ENCODE data around the gene EDC3. TPM values are rescaled to one million over a fixed set of nuclear protein-coding genes. Genes with fewer than 3 reads are reported as not detected.
"Not testable (repeated sequence)": the region's sequence is repeated elsewhere in the genome, so short reads cannot be mapped to it uniquely, and the experiment has no call there.

The EDC3 gene
- total RNA-seq, 1 donor from 2014 or later = 50.2 TPM

- Mint-ChIP-seq H3K27me3 (no peaks in the 10 kb centered on the region), H3K36me3 (ENCODE audit: low read depth) (peaks cover 65% of the 10 kb centered on the region), H3K4me3 (no peak overlapping the region), H3K27ac (no peak overlapping the region), H3K4me1 (peaks cover 3% of the 10 kb centered on the region), H3K9me3 (no peaks in the 10 kb centered on the region)
- intact Hi-C loops (cut with micrococcal nuclease) = no loop called here
- DNase-seq = no peak
Measured at GRCh38 chr15:74631408-74631807, 64.4 kb downstream of the EDC3 start.

- intact Hi-C loops (cut with micrococcal nuclease) = no loop called here
- H3K27me3 Mint-ChIP-seq = no peaks in the 10 kb centered on the region
- no peaks in the 10 kb centered on the region for H3K9me3 Mint-ChIP-seq
- DNase-seq = no peak
- H3K4me1 Mint-ChIP-seq = peaks cover 3% of the 10 kb centered on the region
- H3K36me3 Mint-ChIP-seq (ENCODE audit: low read depth) = peaks cover 65% of the 10 kb centered on the region
- H3K27ac Mint-ChIP-seq = no peak overlapping the region
- H3K4me3 Mint-ChIP-seq = no peak overlapping the region
Measured at GRCh38 chr15:74631087-74631385, 64.8 kb downstream of the EDC3 start.

- Mint-ChIP-seq H3K4me1 (peaks cover 7% of the 10 kb centered on the region), H3K27ac (no peak overlapping the region), H3K9me3 (no peaks in the 10 kb centered on the region), H3K4me3 (no peak overlapping the region), H3K36me3 (ENCODE audit: low read depth) (peaks cover 66% of the 10 kb centered on the region), H3K27me3 (no peaks in the 10 kb centered on the region)
- no peak for DNase-seq
- intact Hi-C loops (cut with micrococcal nuclease) = no loop called here
Measured at GRCh38 chr15:74630284-74631086, 65.3 kb downstream of the EDC3 start.

GRCh38 chr15:74629696-74630095 lies 66.1 kb downstream of the EDC3 start:
- H3K36me3 Mint-ChIP-seq (ENCODE audit: low read depth) = peaks cover 68% of the 10 kb centered on the region
- H3K4me1 Mint-ChIP-seq; H3K27me3 Mint-ChIP-seq; H3K4me3 Mint-ChIP-seq; H3K27ac Mint-ChIP-seq; H3K9me3 Mint-ChIP-seq; intact Hi-C loops (cut with micrococcal nuclease); DNase-seq: not testable (repeated sequence)

GRCh38 chr15:74628949-74629348 lies 66.9 kb downstream of the EDC3 start:
- Mint-ChIP-seq H3K4me3 (no peak overlapping the region), H3K27ac (peak overlapping the region; percentile 37), H3K9me3 (no peaks in the 10 kb centered on the region), H3K27me3 (no peaks in the 10 kb centered on the region), H3K36me3 (ENCODE audit: low read depth) (peaks cover 69% of the 10 kb centered on the region), H3K4me1 (peaks cover 10% of the 10 kb centered on the region)
- no peak for DNase-seq
- intact Hi-C loops (cut with micrococcal nuclease) = no loop called here

GRCh38 chr15:74628199-74628598 lies 67.6 kb downstream of the EDC3 start:
- Mint-ChIP-seq H3K9me3 (no peaks in the 10 kb centered on the region), H3K4me3 (no peak overlapping the region), H3K36me3 (ENCODE audit: low read depth) (peaks cover 72% of the 10 kb centered on the region), H3K27ac (no peak overlapping the region), H3K27me3 (no peaks in the 10 kb centered on the region), H3K4me1 (peaks cover 10% of the 10 kb centered on the region)
- no peak for DNase-seq
- intact Hi-C loops (cut with micrococcal nuclease) = no loop called here

GRCh38 chr15:74627766-74628165 lies 68.1 kb downstream of the EDC3 start:
- H3K36me3 Mint-ChIP-seq (ENCODE audit: low read depth) = peaks cover 76% of the 10 kb centered on the region
- no peak overlapping the region for H3K27ac Mint-ChIP-seq
- H3K4me1 Mint-ChIP-seq = peaks cover 10% of the 10 kb centered on the region
- H3K4me3 Mint-ChIP-seq = no peak overlapping the region
- H3K9me3 Mint-ChIP-seq = no peaks in the 10 kb centered on the region
- no peaks in the 10 kb centered on the region for H3K27me3 Mint-ChIP-seq
- intact Hi-C loops (cut with micrococcal nuclease) = no loop called here
- no peak for DNase-seq

- no peak for DNase-seq
- intact Hi-C loops (cut with micrococcal nuclease) = no loop called here
- no peaks in the 10 kb centered on the region for H3K9me3 Mint-ChIP-seq
- peaks cover 78% of the 10 kb centered on the region for H3K36me3 Mint-ChIP-seq (ENCODE audit: low read depth)
- peaks cover 10% of the 10 kb centered on the region for H3K4me1 Mint-ChIP-seq
- no peaks in the 10 kb centered on the region for H3K27me3 Mint-ChIP-seq
- no peak overlapping the region for H3K4me3 Mint-ChIP-seq
- H3K27ac Mint-ChIP-seq = no peak overlapping the region
Measured at GRCh38 chr15:74626752-74627692, 68.8 kb downstream of the EDC3 start.

- no peak overlapping the region for H3K27ac Mint-ChIP-seq
- peaks cover 12% of the 10 kb centered on the region for H3K4me1 Mint-ChIP-seq
- intact Hi-C loops (cut with micrococcal nuclease) = no loop called here
- DNase-seq = no peak
- no peak overlapping the region for H3K4me3 Mint-ChIP-seq
- H3K27me3 Mint-ChIP-seq = no peaks in the 10 kb centered on the region
- H3K36me3 Mint-ChIP-seq (ENCODE audit: low read depth) = peaks cover 79% of the 10 kb centered on the region
- no peaks in the 10 kb centered on the region for H3K9me3 Mint-ChIP-seq
Measured at GRCh38 chr15:74626336-74626735, 69.5 kb downstream of the EDC3 start.

GRCh38 chr15:74625693-74626092 lies 70.1 kb downstream of the EDC3 start:
- intact Hi-C loops (cut with micrococcal nuclease) = no loop called here
- H3K27me3 Mint-ChIP-seq = no peaks in the 10 kb centered on the region
- H3K4me1 Mint-ChIP-seq = peaks cover 16% of the 10 kb centered on the region
- no peak for DNase-seq
- no peak overlapping the region for H3K27ac Mint-ChIP-seq
- H3K36me3 Mint-ChIP-seq (ENCODE audit: low read depth) = peaks cover 85% of the 10 kb centered on the region
- H3K4me3 Mint-ChIP-seq = no peak overlapping the region
- no peaks in the 10 kb centered on the region for H3K9me3 Mint-ChIP-seq

- Mint-ChIP-seq H3K36me3 (ENCODE audit: low read depth) (peaks cover 90% of the 10 kb centered on the region), H3K27me3 (no peaks in the 10 kb centered on the region), H3K27ac (no peak overlapping the region)
Measured at GRCh38 chr15:74624020-74624602, 71.7 kb downstream of the EDC3 start.

GRCh38 chr15:74622758-74623157 lies 73.1 kb downstream of the EDC3 start:
- Mint-ChIP-seq H3K4me1 (peaks cover 34% of the 10 kb centered on the region), H3K27ac (no peak overlapping the region), H3K36me3 (ENCODE audit: low read depth) (peaks cover 78% of the 10 kb centered on the region), H3K27me3 (no peaks in the 10 kb centered on the region), H3K4me3 (no peak overlapping the region), H3K9me3 (no peaks in the 10 kb centered on the region)
- intact Hi-C loops (cut with micrococcal nuclease) = no loop called here
- DNase-seq = no peak

More at GRCh38 chr15:74624020-74624602, 71.7 kb downstream of the EDC3 start:
- Mint-ChIP-seq H3K4me3 (no peak overlapping the region), H3K9me3 (no peaks in the 10 kb centered on the region), H3K4me1 (peaks cover 26% of the 10 kb centered on the region)
- intact Hi-C loops (cut with micrococcal nuclease) = no loop called here
- no peak for DNase-seq

GRCh38 chr15:74621936-74622335 lies 73.9 kb downstream of the EDC3 start:
- no peak for DNase-seq
- no peaks in the 10 kb centered on the region for H3K9me3 Mint-ChIP-seq
- H3K27me3 Mint-ChIP-seq = no peaks in the 10 kb centered on the region
- H3K36me3 Mint-ChIP-seq (ENCODE audit: low read depth) = peaks cover 74% of the 10 kb centered on the region
- no peak overlapping the region for H3K4me3 Mint-ChIP-seq
- H3K4me1 Mint-ChIP-seq = peaks cover 43% of the 10 kb centered on the region
- intact Hi-C loops (cut with micrococcal nuclease) = no loop called here
- H3K27ac Mint-ChIP-seq = no peak overlapping the region

- no peak overlapping the region for H3K27ac Mint-ChIP-seq
- DNase-seq = no peak
- H3K27me3 Mint-ChIP-seq = no peaks in the 10 kb centered on the region
- no peaks in the 10 kb centered on the region for H3K9me3 Mint-ChIP-seq
- peaks cover 42% of the 10 kb centered on the region for H3K4me1 Mint-ChIP-seq
- no peak overlapping the region for H3K4me3 Mint-ChIP-seq
- H3K36me3 Mint-ChIP-seq (ENCODE audit: low read depth) = peaks cover 71% of the 10 kb centered on the region
- intact Hi-C loops (cut with micrococcal nuclease) = no loop called here
Measured at GRCh38 chr15:74621546-74621920, 74.3 kb downstream of the EDC3 start.
